Measurements from ENCODE around the gene NLGN1. TPM values are rescaled to one million over a fixed set of nuclear protein-coding genes. Genes with fewer than 3 reads are reported as not detected.

NLGN1 gene
- total and polyA plus RNA-seq, 12 donors: 0.13 to 3.7 (median 0.84) TPM

GRCh38 chr3:174295306-174296092, 898.0 kb downstream of the NLGN1 start:
- no peak for DNase-seq
- H3K9me3 ChIP-seq (replicated peaks in 1 of 3): no peaks in the 10 kb centered on the region
- H3K27ac ChIP-seq: no peak overlapping the region
- WGBS, 4 donors: 53 to 64% (median 60%) methylated on average over 7 of the region's 7 CpGs
- H3K4me1 ChIP-seq (replicated peaks in 1 of 2): no peaks in the 10 kb centered on the region
- no peak overlapping the region for H3K4me3 ChIP-seq
- intact Hi-C loops (cut with DNase I): no loop called here
- no peak for TF ChIP-seq POLR2A (IDR thresholded peaks at IDR 0.05)
- H3K36me3 ChIP-seq (replicated peaks in 1 of 2): no peaks in the 10 kb centered on the region
- no peaks in the 10 kb centered on the region for H3K27me3 ChIP-seq

- Histone ChIP-seq H3K27ac (no peak overlapping the region), H3K9me3 (replicated peaks in 1 of 3) (no peaks in the 10 kb centered on the region), H3K4me3 (no peak overlapping the region), H3K36me3 (replicated peaks in 1 of 2) (no peaks in the 10 kb centered on the region), H3K27me3 (no peaks in the 10 kb centered on the region), H3K4me1 (replicated peaks in 1 of 2) (no peaks in the 10 kb centered on the region)
- TF ChIP-seq POLR2A (IDR thresholded peaks at IDR 0.05): no peak
- TF ChIP-seq, protein P1, sequence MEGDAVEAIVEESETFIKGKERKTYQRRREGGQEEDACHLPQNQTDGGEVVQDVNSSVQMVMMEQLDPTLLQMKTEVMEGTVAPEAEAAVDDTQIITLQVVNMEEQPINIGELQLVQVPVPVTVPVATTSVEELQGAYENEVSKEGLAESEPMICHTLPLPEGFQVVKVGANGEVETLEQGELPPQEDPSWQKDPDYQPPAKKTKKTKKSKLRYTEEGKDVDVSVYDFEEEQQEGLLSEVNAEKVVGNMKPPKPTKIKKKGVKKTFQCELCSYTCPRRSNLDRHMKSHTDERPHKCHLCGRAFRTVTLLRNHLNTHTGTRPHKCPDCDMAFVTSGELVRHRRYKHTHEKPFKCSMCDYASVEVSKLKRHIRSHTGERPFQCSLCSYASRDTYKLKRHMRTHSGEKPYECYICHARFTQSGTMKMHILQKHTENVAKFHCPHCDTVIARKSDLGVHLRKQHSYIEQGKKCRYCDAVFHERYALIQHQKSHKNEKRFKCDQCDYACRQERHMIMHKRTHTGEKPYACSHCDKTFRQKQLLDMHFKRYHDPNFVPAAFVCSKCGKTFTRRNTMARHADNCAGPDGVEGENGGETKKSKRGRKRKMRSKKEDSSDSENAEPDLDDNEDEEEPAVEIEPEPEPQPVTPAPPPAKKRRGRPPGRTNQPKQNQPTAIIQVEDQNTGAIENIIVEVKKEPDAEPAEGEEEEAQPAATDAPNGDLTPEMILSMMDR (IDR thresholded peaks at IDR 0.05): no peak
- 86 to 100% (median 95%) methylated on average over 1 of the region's 1 CpG for WGBS, 4 donors
- DNase-seq: no peak
- intact Hi-C loops (cut with DNase I): no loop called here
Observed at GRCh38 chr3:174302746-174303315, 905.3 kb downstream of the NLGN1 start.

GRCh38 chr3:174303907-174304560, 906.5 kb downstream of the NLGN1 start:
- no peak for DNase-seq
- intact Hi-C loops (cut with DNase I): no loop called here
- no peak overlapping the region for H3K27ac ChIP-seq
- WGBS, 4 donors: 34 to 59% (median 44%) methylated on average over 2 of the region's 2 CpGs
- no peaks in the 10 kb centered on the region for H3K9me3 ChIP-seq (replicated peaks in 1 of 3)
- H3K4me1 ChIP-seq (replicated peaks in 1 of 2): no peaks in the 10 kb centered on the region
- no peaks in the 10 kb centered on the region for H3K27me3 ChIP-seq
- H3K4me3 ChIP-seq: no peak overlapping the region
- TF ChIP-seq, protein P1 (IDR thresholded peaks at IDR 0.05): no peak
- TF ChIP-seq POLR2A (IDR thresholded peaks at IDR 0.05): no peak
- H3K36me3 ChIP-seq (replicated peaks in 1 of 2): no peaks in the 10 kb centered on the region

DNA sequence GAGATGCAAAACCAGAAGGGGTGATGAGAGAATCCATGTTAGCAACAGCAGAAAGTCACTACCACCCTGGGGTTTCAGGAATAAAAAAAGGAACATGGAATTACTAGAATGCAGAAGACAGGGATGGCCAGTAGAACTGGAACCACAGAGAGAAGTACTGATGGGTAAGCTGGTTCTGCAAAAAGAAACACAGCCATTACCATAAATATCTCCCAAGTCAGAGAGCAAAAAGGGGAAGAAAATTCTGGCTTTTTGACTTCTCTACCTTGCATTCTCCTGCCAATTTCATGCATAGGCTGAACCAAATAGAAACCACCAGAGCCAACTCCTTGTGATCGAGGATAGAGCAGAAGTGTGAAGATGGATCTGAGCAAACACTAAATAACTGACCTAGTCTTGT, 911.2 kb downstream of the NLGN1 start:
- H3K36me3 ChIP-seq (replicated peaks in 1 of 2): no peaks in the 10 kb centered on the region
- no peak for DNase-seq
- 58 to 75% (median 70%) methylated on average over 1 of the region's 1 CpG for WGBS, 4 donors
- TF ChIP-seq, protein P1 (IDR thresholded peaks at IDR 0.05): no peak
- intact Hi-C loops (cut with DNase I): no loop called here
- H3K9me3 ChIP-seq (replicated peaks in 1 of 3): no peaks in the 10 kb centered on the region
- no peaks in the 10 kb centered on the region for H3K27me3 ChIP-seq
- H3K4me1 ChIP-seq (replicated peaks in 1 of 2): no peaks in the 10 kb centered on the region
- no peak overlapping the region for H3K4me3 ChIP-seq
- no peak overlapping the region for H3K27ac ChIP-seq
